HG03558 (cell line): ENCODE measurements around the gene USP27X.

Experiments
- ATAC-seq: cut with Tn5 transposase; IDR thresholded peaks from one replicate; pipeline ENCODE4 v1.9.1; 2021; ENCODE audit warnings: moderate number of reproducible peaks; ENCODE audit not compliant: unreplicated experiment; ENCODE audit errors: extremely low read depth

USP27X gene

GRCh38 chrX:49880668-49881067 is 1.4 kb downstream of the USP27X start:
- ATAC-seq = no peak

DNA sequence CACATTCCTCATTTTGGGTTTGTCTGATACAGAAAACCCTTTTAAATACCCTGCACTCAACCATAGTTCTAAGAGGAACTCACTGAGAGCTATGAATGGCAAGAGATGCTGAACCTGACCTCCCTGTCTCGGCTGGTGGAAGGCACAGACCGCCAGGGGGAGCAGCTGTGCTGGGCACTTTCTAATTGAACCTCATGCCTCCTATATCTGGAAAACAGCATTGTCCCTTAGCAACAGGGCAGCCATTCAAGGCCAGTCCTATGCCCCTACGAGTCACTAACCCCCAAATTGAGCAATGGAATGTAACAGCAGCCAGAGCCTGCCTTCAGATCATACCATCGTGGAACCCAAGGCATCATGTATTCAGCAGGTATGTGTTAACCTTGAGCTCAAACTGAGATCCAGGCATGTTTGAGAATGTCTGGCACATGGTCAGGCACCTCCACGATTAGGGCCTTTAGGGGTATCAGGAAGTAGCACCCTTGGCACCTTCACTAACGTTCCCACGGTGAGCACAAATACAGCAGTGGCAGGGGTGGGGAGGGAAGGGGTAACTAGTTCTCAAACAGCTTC is 5.1 kb downstream of the USP27X start:
- no peak for ATAC-seq

- ATAC-seq = no peak
Measured at GRCh38 chrX:49892542-49892941, 13.3 kb downstream of the USP27X start.

GRCh38 chrX:49896951-49897350 is 17.7 kb downstream of the USP27X start:
- no peak for ATAC-seq

GRCh38 chrX:49901048-49901447 is 21.8 kb downstream of the USP27X start:
- no peak for ATAC-seq

- ATAC-seq = no peak
Measured at GRCh38 chrX:49910344-49910743, 31.1 kb downstream of the USP27X start.

DNA sequence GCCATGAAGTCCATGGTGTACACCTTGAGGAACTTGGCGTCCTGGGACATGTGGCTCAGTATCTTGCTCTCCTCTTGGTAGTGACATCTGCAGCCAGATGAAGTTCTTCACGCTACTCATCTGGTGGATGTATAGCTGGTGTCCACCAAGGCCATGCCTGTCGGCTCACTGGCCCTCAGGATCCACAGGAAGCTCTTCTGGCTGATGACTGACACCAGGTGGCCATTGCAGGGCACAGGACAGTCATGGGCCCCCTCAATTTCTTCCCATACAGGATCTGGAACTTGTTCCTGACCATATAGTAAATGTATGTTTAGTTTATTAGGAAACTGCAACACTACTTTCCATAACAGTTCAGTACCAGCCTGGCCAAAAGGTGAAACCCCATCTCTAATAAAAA is 32.8 kb downstream of the USP27X start:
- no peak for ATAC-seq

GRCh38 chrX:49912861-49913260 is 33.6 kb downstream of the USP27X start:
- ATAC-seq = no peak

DNA sequence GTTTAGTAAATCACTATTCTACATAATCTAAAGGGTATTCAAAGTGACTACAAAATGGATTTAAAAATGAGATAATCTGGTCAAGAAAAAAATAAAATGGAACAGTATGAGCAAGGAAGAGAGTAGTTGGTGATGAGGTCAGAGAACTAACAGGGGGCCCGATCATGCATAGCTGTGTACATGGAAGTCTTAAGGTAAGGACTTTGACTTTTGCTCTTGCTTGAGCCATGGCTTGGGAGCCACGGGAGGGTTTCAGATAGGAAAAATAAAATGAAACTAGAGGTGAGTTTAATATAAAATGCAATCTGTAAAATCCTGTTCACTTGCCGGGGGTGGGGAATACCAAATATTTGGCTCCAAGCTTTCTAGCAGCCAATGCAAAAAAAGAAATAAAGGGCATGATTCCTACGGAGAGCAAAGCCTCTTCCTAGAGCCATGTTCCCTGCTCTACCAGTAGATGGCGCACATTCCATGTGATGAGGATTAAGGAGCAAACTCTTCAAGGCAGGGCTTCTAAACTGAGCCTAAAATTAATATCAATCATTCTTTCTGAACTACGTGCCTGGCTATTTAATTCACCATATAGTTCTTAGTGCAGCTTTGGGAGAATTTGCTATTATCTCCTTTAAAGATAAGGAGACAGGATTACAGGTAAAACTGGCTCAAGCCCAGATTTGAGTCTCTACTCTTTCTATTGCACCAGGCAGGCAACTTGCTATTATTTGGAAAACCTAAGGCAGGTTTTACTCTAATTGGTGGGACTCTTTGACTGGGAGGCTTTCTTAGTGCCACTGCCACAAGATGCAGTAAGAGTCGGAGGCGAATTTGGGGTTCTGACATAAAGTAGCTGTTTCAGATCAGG is 36.3 kb downstream of the USP27X start:
- peak; percentile 75 for ATAC-seq

GRCh38 chrX:49919617-49920016 is 40.3 kb downstream of the USP27X start:
- ATAC-seq = no peak

- no peak for ATAC-seq
Measured at GRCh38 chrX:49921109-49921508, 41.8 kb downstream of the USP27X start.

- peak; percentile 85 for ATAC-seq
Measured at GRCh38 chrX:49922291-49923241, 43.3 kb downstream of the USP27X start, which contains the start of gene CLCN5. Gene CLCN5 (plus strand): TSS chrX:49922596. CDS start chrX:49925299, 2,703 bp downstream.

GRCh38 chrX:49925176-49925575 is 45.9 kb downstream of the USP27X start:
- ATAC-seq = no peak

GRCh38 chrX:49930039-49930438 is 50.8 kb downstream of the USP27X start:
- no peak for ATAC-seq
